Measurements from ENCODE around the gene RASL11A. TPM values are rescaled to one million over a fixed set of nuclear protein-coding genes. Genes with fewer than 3 reads are reported as not detected.

RASL11A gene
- polyA plus RNA-seq, 3 donors = 1.0 to 6.8 (median 3.8) TPM

DNA sequence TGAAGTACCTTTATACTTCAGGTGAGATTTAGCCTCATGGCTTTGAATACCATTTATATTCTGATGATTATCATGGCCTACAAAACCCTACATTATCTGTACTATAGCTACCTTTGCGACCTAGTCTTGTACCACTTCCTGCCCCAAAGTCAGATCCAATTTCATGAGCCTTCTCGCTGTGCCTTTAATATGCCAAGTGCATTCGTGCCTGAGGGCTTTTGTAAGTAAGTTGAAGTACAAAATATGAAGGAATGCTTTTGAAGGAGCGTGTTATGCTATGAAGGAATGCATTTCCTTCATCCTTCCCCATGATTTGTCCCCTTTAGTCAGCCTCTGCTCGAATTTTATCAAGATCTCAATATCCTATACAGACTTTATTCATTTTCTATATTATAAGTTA lies 9.2 kb upstream of the RASL11A start:
- no peaks in the 10 kb centered on the region for H3K9me3 Mint-ChIP-seq
- H3K9ac ChIP-seq (ENCODE audit: insufficient read depth, low read length, poor library complexity, severe bottlenecking) = no peak overlapping the region
- H2AFZ ChIP-seq (ENCODE audit: insufficient read depth, low read depth, low read length, poor library complexity, severe bottlenecking) = no peak overlapping the region
- peak overlapping the region in 4 of 7 donors; percentile 14 to 83 (median 55) for H3K27ac Mint-ChIP-seq
- H3K27me3 ChIP-seq (ENCODE audit: control insufficient read depth in 2 of 2, insufficient read depth in 2 of 2, low read length in 2 of 2) = no peaks in the 10 kb centered on the region
- H3K4me3 Mint-ChIP-seq = no peak overlapping the region
- intact Hi-C loops (cut with micrococcal nuclease) = no loop called here
- H3K27ac ChIP-seq (ENCODE audit: low read depth in 1 of 2, low read length in 2 of 2) = peak overlapping the region in 1 of 2 donors; percentile 80
- peaks cover 44% of the 10 kb centered on the region for H3K4me1 Mint-ChIP-seq
- H4K20me1 ChIP-seq (ENCODE audit: insufficient read depth, low read length) = no peaks in the 10 kb centered on the region
- no peak for DNase-seq
- H3K4me1 ChIP-seq (ENCODE audit: control insufficient read depth in 1 of 2, insufficient read depth in 2 of 2, low read length in 2 of 2) = peaks cover 34% of the 10 kb centered on the region in 2 donors
- TF ChIP-seq, protein P1, sequence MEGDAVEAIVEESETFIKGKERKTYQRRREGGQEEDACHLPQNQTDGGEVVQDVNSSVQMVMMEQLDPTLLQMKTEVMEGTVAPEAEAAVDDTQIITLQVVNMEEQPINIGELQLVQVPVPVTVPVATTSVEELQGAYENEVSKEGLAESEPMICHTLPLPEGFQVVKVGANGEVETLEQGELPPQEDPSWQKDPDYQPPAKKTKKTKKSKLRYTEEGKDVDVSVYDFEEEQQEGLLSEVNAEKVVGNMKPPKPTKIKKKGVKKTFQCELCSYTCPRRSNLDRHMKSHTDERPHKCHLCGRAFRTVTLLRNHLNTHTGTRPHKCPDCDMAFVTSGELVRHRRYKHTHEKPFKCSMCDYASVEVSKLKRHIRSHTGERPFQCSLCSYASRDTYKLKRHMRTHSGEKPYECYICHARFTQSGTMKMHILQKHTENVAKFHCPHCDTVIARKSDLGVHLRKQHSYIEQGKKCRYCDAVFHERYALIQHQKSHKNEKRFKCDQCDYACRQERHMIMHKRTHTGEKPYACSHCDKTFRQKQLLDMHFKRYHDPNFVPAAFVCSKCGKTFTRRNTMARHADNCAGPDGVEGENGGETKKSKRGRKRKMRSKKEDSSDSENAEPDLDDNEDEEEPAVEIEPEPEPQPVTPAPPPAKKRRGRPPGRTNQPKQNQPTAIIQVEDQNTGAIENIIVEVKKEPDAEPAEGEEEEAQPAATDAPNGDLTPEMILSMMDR (IDR thresholded peaks at IDR 0.05) = no peak
- H3K4me3 ChIP-seq (replicated peaks in 1 of 3; ENCODE audit: low read depth in 2 of 3, low read length in 3 of 3) = no peak overlapping the region
- H3K4me2 ChIP-seq (replicated peaks; ENCODE audit: extremely low read depth, low read length, poor library complexity, severe bottlenecking) = no peak overlapping the region
- H3K36me3 ChIP-seq (replicated peaks in 1 of 2; ENCODE audit: control insufficient read depth in 1 of 2, insufficient read depth in 2 of 2, low read length in 2 of 2) = peaks cover 21 to 28% of the 10 kb centered on the region in 2 donors
- 100% methylated on average over 1 of the region's 5 CpGs for WGBS (ENCODE audit: insufficient coverage)
- H3K9me3 ChIP-seq (replicated peaks in 1 of 2; ENCODE audit: control insufficient read depth in 1 of 2, insufficient read depth in 1 of 2, low read length in 2 of 2) = no peaks in the 10 kb centered on the region
- H3K36me3 Mint-ChIP-seq = peaks cover 36 to 50% of the 10 kb centered on the region in 2 donors
- H3K27me3 Mint-ChIP-seq (ENCODE audit: low read depth in 3 of 3) = no peaks in the 10 kb centered on the region
- H3K79me2 ChIP-seq (ENCODE audit: insufficient read depth, low read length) = peaks cover 17% of the 10 kb centered on the region

DNA sequence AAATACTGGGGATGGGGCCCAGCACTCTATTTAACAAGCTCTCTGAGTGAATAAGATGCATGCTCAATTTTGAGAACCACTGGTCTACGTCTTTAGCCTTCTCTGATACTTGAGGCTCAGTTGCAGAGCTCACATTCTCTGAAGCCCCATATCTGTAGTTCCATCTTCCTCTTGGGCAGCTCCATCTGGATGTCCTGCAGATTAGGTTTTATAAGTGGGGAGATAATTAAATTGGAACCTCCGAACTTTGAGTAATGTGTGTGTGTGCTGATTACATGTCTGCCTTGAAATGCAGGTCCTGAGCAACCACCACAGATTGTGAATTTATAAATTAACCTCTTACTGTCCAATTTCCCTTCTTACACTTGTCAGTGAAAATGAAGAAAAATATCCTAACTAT lies 7.2 kb upstream of the RASL11A start:
- Mint-ChIP-seq H3K4me1 (peaks cover 64% of the 10 kb centered on the region), H3K9me3 (no peaks in the 10 kb centered on the region)
- TF ChIP-seq, protein P1 (IDR thresholded peaks at IDR 0.05) = no peak

More for the DNA sequence above, 7.2 kb upstream of the RASL11A start:
- H3K4me3 Mint-ChIP-seq = no peak overlapping the region
- Histone ChIP-seq H3K4me2 (replicated peaks; ENCODE audit: extremely low read depth, low read length, poor library complexity, severe bottlenecking) (no peak overlapping the region), H3K9me3 (replicated peaks in 1 of 2; ENCODE audit: control insufficient read depth in 1 of 2, insufficient read depth in 1 of 2, low read length in 2 of 2) (no peaks in the 10 kb centered on the region), H2AFZ (ENCODE audit: insufficient read depth, low read depth, low read length, poor library complexity, severe bottlenecking) (no peak overlapping the region), H3K27me3 (ENCODE audit: control insufficient read depth in 2 of 2, insufficient read depth in 2 of 2, low read length in 2 of 2) (no peaks in the 10 kb centered on the region), H3K27ac (ENCODE audit: low read depth in 1 of 2, low read length in 2 of 2) (no peak overlapping the region), H3K79me2 (ENCODE audit: insufficient read depth, low read length) (peaks cover 7% of the 10 kb centered on the region), H3K9ac (ENCODE audit: insufficient read depth, low read length, poor library complexity, severe bottlenecking) (no peak overlapping the region), H3K4me1 (ENCODE audit: control insufficient read depth in 1 of 2, insufficient read depth in 2 of 2, low read length in 2 of 2) (peaks cover 53 to 55% of the 10 kb centered on the region in 2 donors), H3K4me3 (replicated peaks in 1 of 3; ENCODE audit: low read depth in 2 of 3, low read length in 3 of 3) (no peak overlapping the region), H3K36me3 (replicated peaks in 1 of 2; ENCODE audit: control insufficient read depth in 1 of 2, insufficient read depth in 2 of 2, low read length in 2 of 2) (peaks cover under 1 to 7% of the 10 kb centered on the region in 2 donors), H4K20me1 (ENCODE audit: insufficient read depth, low read length) (no peaks in the 10 kb centered on the region)
- DNase-seq = no peak
- intact Hi-C loops (cut with micrococcal nuclease) = no loop called here
- H3K27me3 Mint-ChIP-seq (ENCODE audit: low read depth in 3 of 3) = peaks cover 0 to 6% (median 3%) of the 10 kb centered on the region in 3 donors
- 100% methylated on average over 1 of the region's 2 CpGs for WGBS (ENCODE audit: insufficient coverage)
- H3K27ac Mint-ChIP-seq = no peak overlapping the region
- peaks cover 16 to 30% of the 10 kb centered on the region in 2 donors for H3K36me3 Mint-ChIP-seq

Data from CD14-positive monocyte (primary cell).